GM12892 (cell line): Measurements from ENCODE around the gene VPS18.

Experiments
- DNase-seq: peaks from one replicate; pipeline ENCODE4 v3.0.0; 2011; ENCODE audit not compliant: insufficient read length
- FAIRE-seq: peaks from 2 replicates; lab custom pipeline; 2011; peaks lifted over from hg19 to GRCh38; lab: Jason Lieb, UNC
- POLR2A ChIP-seq: IDR thresholded peaks from 2 replicates; pipeline ENCODE4 v1.6.1; 2011; ENCODE audit warnings: low read depth, low read length, control low read depth
- POLR2AphosphoS5 ChIP-seq: IDR thresholded peaks from 2 replicates; pipeline ENCODE4 v1.6.1; 2011; ENCODE audit warnings: low read depth, low read length, control low read depth
- TAF1 ChIP-seq: IDR thresholded peaks from 2 replicates; pipeline ENCODE4 v1.6.1; 2011; ENCODE audit warnings: low read depth, mild to moderate bottlenecking, control low read depth, low read length, borderline replicate concordance

VPS18 gene

DNA sequence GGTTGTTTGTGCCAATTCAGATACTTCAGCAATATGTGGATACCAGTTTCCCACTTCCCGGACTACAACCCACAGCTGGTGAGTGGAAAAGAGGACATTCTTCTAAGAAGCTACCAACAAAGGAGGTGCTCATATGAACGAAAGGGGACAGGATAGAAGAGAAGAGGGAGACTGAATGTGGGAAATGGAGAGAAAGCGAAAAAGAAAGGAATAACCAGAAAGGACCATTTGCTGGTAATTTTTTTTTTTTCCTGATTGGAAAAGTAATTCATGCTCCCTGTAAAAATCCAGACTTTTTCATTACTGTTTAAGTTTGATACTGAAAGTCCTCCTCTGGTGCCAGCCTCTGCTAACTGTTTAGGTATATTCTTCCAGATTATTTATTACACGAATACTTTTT lies 57.5 kb downstream of the VPS18 start:
- DNase-seq: no peak
- no peak for FAIRE-seq
- no peak for TF ChIP-seq POLR2AphosphoS5
- TF ChIP-seq POLR2A: no peak
- no peak for TF ChIP-seq TAF1

DNA sequence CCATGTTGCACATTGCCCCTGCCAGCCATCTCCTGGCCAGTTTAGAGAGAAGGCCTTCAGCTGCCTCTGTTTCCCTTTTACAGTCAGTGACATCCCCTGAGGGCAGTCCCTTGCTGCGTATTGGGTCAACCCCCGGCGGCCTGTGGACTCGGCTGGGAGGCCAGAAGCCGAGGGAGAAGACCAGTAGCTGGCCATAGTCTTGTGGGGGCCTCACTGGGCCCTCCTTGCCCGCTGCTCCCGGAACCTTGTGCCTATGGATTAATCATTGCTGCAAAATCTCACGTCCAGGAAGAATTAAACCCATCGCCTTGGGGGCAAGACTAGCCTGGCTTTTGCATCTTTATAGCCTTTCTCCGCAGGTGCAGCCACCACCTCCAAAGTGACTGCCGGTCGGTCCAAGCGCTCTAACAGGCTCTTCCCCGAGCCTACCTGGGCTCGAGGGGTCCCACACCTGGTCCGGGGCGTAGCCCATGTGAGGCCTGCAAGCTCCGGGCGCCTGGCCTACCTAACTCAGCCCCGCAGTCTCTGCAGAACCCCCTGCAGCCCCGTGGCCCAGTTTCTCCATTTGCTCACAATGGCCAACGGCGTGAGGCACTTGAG lies 58.2 kb downstream of the VPS18 start:
- no peak for TF ChIP-seq POLR2AphosphoS5
- no peak for TF ChIP-seq POLR2A
- no peak for TF ChIP-seq TAF1
- FAIRE-seq (no peak), DNase-seq (no peak)

GRCh38 chr15:40952901-40953712 lies 58.9 kb downstream of the VPS18 start, which contains the start of gene CHAC1:
CHAC1 (plus strand) TSS chr15:40953471; CDS start chr15:40953584, 113 bp downstream.
- peak; percentile 100 for DNase-seq
- TF ChIP-seq TAF1: no peak
- TF ChIP-seq POLR2A: peak; percentile 36; the same call in 1 of the 2 replicates
- FAIRE-seq: peak; percentile 98
